Measurements from ENCODE around the gene NFATC2.

GRCh38 chr20:51434026-51434425, 108.5 kb downstream of the NFATC2 start:
- TF ChIP-seq CTCF (IDR thresholded peaks at IDR 0.05) (no peak), POLR2A (IDR thresholded peaks at IDR 0.05) (no peak)

Measured in uterus (tissue), 2 donors.